Nephron (organoid): ENCODE results near the gene AP4B1.

Source experiments
- H3K27ac Mint-ChIP-seq, 3 experiments: 2 replicates each; pipeline ENCODE4 v1.8.0; 2020; ENCODE audit warnings: mixed read lengths in 3 of 3, mild to moderate bottlenecking in 2 of 3, moderate library complexity in 1 of 3
- H3K27me3 Mint-ChIP-seq: 2 replicates; pipeline ENCODE4 v1.8.0; 2021; ENCODE audit warnings: low read depth, mild to moderate bottlenecking, moderate library complexity, mixed read lengths
- H3K36me3 Mint-ChIP-seq: 2 replicates; pipeline ENCODE4 v1.8.0; 2020; ENCODE audit warnings: low read depth, mixed read lengths
- H3K4me1 Mint-ChIP-seq: 2 replicates; pipeline ENCODE4 v1.8.0; 2020; ENCODE audit warnings: mixed read lengths
- H3K4me3 Mint-ChIP-seq, 3 experiments: 2 replicates each; pipeline ENCODE4 v1.8.0; 2020; ENCODE audit warnings: mild to moderate bottlenecking in 3 of 3, mixed read lengths in 3 of 3, moderate library complexity in 2 of 3
- H3K9me3 Mint-ChIP-seq: 2 replicates; pipeline ENCODE4 v1.8.0; 2020; ENCODE audit warnings: mixed read lengths
- TF ChIP-seq, protein P1 (sequence below), 3 experiments: fragments of 200-600 bp; sonication (generic); IDR thresholded peaks; one replicate each; pipeline ENCODE4 v1.5.0; 2021; ENCODE audit warnings: antibody characterized with exemption in 3 of 3; ENCODE audit not compliant: unreplicated experiment in 3 of 3

The AP4B1 gene

GRCh38 chr1:113946678-113947387 is 42.2 kb upstream of the AP4B1 start:
- Mint-ChIP-seq H3K4me3 (no peak overlapping the region), H3K9me3 (peaks cover 4% of the 10 kb centered on the region), H3K27ac (peak overlapping the region; percentile 28 to 69 (median 62)), H3K36me3 (peaks cover 37% of the 10 kb centered on the region), H3K4me1 (peaks cover 31% of the 10 kb centered on the region), H3K27me3 (no peaks in the 10 kb centered on the region)
- TF ChIP-seq, protein P1, sequence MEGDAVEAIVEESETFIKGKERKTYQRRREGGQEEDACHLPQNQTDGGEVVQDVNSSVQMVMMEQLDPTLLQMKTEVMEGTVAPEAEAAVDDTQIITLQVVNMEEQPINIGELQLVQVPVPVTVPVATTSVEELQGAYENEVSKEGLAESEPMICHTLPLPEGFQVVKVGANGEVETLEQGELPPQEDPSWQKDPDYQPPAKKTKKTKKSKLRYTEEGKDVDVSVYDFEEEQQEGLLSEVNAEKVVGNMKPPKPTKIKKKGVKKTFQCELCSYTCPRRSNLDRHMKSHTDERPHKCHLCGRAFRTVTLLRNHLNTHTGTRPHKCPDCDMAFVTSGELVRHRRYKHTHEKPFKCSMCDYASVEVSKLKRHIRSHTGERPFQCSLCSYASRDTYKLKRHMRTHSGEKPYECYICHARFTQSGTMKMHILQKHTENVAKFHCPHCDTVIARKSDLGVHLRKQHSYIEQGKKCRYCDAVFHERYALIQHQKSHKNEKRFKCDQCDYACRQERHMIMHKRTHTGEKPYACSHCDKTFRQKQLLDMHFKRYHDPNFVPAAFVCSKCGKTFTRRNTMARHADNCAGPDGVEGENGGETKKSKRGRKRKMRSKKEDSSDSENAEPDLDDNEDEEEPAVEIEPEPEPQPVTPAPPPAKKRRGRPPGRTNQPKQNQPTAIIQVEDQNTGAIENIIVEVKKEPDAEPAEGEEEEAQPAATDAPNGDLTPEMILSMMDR (IDR thresholded peaks at IDR 0.05; ENCODE audit: unreplicated experiment in 3 of 3), result no peak

GRCh38 chr1:113946112-113946511 is 41.5 kb upstream of the AP4B1 start:
- Mint-ChIP-seq H3K9me3 (peaks cover 4% of the 10 kb centered on the region), H3K27ac (peak overlapping the region in 1 of 3 experiments; percentile 47), H3K4me3 (no peak overlapping the region), H3K27me3 (no peaks in the 10 kb centered on the region), H3K36me3 (peaks cover 40% of the 10 kb centered on the region), H3K4me1 (peaks cover 31% of the 10 kb centered on the region)
- TF ChIP-seq, protein P1 (IDR thresholded peaks at IDR 0.05; ENCODE audit: unreplicated experiment in 3 of 3), result no peak

- no peak overlapping the region for H3K4me3 Mint-ChIP-seq
- H3K36me3 Mint-ChIP-seq, result peaks cover 48% of the 10 kb centered on the region
- H3K9me3 Mint-ChIP-seq, result peaks cover 4% of the 10 kb centered on the region
These were observed 40.7 kb upstream of the AP4B1 start for GRCh38 chr1:113945329-113945728.

DNA sequence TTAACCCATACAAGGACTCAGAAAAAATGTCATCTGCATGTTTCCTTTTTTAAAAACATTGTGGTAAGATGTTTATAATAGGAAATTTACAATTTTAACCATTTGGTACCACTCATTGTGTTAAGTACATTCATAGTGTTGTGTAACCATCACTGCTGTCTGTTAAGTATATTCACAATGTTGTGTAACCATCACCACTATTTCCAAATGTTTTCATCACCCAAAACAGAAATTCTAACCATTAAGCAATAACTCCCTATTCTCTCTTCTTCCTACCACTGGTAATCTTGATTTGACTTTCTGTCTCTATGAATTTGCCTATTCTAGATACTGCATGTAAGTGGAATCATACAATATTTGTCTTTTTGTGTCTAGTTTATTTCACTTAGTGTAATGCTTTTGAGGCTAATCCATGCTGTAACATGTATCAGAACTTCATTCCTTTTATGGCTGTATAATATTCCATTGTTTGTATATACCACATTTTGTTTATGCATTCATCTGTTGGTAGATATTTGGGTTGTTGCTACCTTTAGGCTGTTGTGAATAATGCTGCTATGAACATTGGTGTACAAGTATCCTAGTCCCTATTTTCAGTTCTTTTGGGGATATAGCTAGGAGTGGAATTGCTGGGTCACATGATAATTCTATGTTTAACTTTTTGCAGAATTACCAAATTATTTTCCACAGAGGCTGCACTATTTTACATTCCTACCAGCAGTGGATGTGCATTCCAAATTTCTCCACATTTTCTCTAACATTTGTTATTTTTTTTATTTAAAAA is 38.6 kb upstream of the AP4B1 start:
- H3K9me3 Mint-ChIP-seq, result peaks cover 4% of the 10 kb centered on the region
- H3K27ac Mint-ChIP-seq, result no peak overlapping the region
- no peaks in the 10 kb centered on the region for H3K27me3 Mint-ChIP-seq
- TF ChIP-seq, protein P1 (IDR thresholded peaks at IDR 0.05; ENCODE audit: unreplicated experiment in 3 of 3), result no peak
- peaks cover 34% of the 10 kb centered on the region for H3K4me1 Mint-ChIP-seq
- peaks cover 50% of the 10 kb centered on the region for H3K36me3 Mint-ChIP-seq
- no peak overlapping the region for H3K4me3 Mint-ChIP-seq

More at GRCh38 chr1:113945329-113945728, 40.7 kb upstream of the AP4B1 start:
- TF ChIP-seq, protein P1 (IDR thresholded peaks at IDR 0.05; ENCODE audit: unreplicated experiment in 3 of 3), result no peak
- Mint-ChIP-seq H3K27ac (no peak overlapping the region), H3K4me1 (peaks cover 34% of the 10 kb centered on the region), H3K27me3 (no peaks in the 10 kb centered on the region)

DNA sequence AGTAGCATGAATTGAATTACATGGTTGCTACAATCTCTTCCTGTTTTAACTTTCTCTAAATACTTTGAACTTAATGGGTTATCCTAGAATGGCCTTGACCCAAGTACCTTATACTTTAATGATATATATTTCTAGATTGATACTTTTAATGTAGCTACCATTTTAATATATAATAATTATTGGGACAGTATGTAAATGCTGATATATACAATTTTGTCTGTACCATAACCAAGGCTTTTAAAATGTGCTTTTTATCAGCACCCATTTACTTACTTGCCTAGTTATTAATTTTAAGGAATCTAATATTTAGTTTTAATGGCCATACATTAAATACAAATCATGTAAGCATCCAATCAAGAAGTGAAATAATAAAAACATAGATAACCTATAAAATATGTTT is 37.9 kb upstream of the AP4B1 start:
- Mint-ChIP-seq H3K4me1 (peaks cover 32% of the 10 kb centered on the region), H3K4me3 (no peak overlapping the region), H3K36me3 (peaks cover 50% of the 10 kb centered on the region), H3K9me3 (peaks cover 4% of the 10 kb centered on the region), H3K27me3 (no peaks in the 10 kb centered on the region), H3K27ac (no peak overlapping the region)
- TF ChIP-seq, protein P1 (IDR thresholded peaks at IDR 0.05; ENCODE audit: unreplicated experiment in 3 of 3), result no peak
